Right hindlimb (tissue), 1 donor: ENCODE measurements around the gene CD247.

Experiments
- DNase-seq: peaks from one replicate; pipeline ENCODE4 v3.0.0-alpha.2; 2018

CD247 gene

DNA sequence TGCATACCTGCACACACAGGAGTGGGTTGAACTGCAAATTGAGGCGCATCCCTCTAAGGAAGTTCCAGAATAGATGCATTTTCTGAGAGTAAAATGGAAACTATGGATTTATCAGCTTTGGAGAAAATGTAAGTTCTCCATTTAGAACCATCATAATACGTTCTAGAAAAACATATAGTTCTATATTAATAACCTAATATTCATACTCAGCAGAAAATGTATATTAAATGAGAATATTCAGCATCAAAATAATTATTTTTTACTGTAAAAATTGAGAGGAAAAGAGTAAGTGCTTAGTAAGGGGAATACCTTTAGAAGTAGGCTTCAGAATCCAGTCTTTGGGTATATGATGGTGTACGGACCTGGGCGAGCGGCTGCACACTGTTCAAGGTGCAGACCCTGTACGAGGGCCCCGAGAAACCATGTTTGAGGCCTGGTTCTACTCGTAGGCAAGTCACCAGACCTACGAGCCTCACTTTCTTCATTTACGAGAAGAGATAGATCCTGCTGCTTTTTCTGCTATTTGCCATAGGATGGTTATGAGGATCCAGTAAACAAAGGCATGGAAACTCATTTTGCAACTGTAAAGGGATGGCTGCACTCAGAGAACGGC, 6.8 kb downstream of the CD247 start:
- DNase-seq, result no peak

DNA sequence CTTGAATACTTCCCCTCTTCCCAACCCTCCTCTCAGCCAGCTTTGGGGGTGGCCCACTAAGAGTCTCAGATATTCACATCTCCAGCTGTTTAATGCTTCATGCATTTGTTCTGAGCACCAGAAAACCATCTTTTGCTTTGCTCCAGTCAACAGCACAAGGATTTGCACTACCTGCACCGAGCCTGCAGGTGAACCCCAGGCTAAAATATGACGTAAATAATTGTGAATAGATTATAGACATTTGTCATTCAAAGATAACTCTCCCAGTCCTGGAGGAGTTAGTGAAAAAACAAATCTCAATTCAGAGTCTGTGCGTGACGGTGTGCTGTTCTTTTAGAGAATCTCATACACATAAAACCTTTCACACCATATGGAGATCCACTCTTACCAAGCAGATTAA, 7.4 kb downstream of the CD247 start:
- no peak for DNase-seq

DNA sequence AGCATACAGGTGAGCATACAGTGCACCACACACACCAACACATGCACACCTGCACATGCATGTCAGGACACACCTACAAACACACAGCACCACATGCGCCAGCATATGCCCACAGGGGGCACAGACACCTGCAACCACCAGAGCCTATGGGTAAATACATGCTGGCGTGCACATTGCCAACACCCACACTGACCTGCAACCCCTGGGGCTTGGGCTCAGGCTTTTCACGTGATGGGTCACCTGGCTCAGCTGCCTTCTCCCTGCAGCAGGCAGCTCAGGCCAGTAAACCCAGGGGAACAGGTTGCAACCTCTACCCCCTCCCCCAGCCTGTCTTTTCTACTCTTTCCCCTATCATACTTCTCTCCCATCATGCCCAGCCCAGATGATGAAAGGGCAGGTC, 8.1 kb downstream of the CD247 start:
- no peak for DNase-seq

DNA sequence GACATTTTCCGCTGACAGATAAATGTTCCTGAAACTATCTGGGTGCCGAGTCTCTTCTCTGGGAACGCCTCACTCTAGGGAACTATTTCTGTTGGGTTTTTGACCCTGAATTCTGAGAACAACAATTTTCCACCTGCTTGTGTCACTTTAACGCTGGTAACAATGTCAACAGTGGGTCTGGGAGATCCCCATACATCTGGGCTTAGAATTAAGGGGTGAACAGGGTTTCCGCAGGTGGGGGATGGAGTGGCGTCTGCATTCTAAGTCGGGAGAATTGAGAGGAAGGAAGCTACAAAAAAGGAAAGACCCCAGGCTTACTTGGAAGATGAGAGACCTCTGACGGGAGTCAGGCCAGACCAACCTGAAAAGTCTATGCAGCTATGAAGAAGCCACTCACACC, 8.7 kb downstream of the CD247 start:
- no peak for DNase-seq

DNA sequence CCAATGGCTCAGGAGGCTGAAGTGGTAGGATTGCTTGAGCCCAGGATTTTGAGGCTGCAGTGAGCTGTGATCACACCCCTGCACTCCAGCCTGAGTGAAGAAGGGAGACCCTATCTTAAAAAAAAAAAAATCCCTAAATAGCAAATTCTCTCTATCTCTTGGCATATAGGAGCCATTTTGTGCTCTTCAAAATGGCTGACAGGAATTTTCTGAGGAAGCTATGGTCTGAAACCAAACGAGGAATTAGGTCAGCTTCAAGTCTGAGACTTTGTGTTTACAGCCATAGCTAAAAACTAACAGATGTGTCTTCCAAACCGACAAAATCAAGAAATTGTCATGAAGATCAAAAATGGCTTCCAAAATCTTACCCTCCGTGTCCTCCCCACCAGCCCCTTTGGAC, 10.6 kb downstream of the CD247 start:
- DNase-seq, result no peak

DNA sequence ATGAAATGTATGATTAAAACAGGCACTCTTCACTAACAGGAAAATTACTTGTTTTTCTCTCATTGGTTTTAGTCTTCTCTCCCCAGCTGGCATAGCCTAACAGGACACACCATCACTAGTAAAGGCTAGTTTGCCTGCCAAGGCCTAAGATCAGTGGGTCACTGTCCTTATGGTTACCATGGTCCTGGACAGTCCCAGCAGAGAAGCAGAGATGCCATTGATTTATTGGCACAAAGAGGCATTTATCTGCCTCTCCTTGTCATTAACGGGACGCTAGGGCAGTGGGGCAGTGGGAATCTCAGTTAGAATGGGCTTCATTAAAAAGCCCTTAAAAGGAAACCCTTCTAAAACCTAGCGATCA, 13.9 kb downstream of the CD247 start:
- no peak for DNase-seq

DNA sequence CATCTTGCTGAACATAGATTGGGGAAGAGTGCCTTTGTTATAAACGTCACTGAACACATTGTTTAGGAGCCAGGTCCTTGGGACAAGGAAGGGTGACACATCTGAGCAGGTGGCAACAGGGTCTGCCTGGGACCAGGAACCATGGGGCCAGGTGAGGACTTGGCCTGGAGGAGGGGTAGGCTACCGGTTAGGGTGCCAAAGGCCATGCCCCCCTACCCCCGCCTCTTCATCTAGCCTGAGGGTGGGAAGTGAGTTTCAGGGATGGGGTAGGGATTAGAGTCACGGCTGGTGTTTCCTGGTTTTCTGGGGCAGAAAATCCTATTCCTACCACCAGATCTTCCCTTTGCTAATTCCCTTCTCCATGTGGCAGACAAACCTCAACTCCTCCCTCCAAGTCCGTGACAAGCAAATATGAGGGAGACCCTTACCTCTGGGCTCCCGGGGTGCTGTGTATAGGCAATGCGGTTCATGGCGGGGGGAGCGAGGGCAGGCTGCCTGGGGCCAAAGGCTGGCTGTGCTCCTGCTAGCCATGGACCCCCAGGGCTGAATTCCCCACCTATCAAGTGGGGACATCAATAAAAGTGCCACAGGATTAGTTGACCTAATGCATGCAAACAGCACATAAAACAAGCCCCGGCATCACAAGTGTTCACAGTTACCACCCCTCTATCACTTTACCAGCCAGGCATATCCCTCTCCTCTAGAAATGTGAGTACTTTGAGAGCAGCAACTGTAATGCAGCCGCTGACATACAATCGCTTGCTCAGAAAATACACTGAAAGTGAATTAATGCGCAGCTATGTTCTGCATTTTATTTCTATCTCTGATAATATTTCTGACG, 14.5 kb downstream of the CD247 start:
- no peak for DNase-seq

DNA sequence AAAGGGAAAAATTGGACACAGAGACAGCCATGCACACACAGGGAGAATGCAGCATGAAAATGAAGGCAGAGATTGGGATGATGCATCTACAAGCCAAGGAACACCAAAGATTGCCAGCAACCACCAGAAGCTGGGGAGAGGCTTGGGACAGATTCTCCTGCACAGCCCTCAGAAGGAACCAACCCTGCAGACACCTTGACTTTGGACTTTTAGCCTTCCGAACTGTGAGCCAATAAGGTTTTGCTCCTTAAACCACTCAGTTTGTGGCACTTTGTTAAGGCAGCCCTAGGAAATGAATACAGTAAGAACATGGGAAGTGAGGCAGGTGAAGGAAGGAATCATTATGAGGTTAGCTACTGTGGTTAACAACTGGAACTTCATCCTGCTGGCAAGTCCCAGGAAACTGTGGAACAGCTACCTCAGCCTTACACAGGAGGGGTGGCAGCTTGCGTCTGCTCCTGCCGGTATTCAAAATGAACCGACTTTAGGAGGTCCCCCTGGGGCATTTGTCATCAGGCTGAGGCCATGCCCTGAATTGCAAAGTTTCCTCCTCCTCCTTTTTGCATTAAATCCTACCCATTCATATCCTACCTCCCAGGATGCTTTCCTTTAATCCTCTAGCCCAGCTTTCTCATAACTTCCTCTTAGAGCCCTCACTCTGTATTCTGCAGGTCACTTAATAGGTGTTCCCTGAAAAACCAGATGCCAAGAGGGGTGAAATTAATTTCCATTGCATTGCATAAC, 15.4 kb downstream of the CD247 start:
- DNase-seq, result no peak

DNA sequence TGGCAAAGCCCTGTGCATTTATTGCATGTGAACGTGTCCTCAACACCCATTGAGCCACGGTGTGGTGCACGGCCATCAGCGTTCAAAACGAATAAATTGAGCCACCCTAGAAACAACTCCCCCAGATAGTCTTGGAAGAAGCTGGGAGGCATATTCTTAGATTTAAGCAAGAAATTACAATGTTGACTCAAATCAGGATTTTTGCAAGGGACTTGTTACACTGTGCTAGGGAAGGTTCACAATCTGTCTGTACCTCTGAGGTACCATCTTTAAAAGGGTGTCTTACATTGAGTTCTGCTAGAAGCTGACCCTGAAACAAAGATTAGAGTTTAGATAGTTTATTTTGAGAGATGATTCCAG, 16.2 kb downstream of the CD247 start:
- no peak for DNase-seq

DNA sequence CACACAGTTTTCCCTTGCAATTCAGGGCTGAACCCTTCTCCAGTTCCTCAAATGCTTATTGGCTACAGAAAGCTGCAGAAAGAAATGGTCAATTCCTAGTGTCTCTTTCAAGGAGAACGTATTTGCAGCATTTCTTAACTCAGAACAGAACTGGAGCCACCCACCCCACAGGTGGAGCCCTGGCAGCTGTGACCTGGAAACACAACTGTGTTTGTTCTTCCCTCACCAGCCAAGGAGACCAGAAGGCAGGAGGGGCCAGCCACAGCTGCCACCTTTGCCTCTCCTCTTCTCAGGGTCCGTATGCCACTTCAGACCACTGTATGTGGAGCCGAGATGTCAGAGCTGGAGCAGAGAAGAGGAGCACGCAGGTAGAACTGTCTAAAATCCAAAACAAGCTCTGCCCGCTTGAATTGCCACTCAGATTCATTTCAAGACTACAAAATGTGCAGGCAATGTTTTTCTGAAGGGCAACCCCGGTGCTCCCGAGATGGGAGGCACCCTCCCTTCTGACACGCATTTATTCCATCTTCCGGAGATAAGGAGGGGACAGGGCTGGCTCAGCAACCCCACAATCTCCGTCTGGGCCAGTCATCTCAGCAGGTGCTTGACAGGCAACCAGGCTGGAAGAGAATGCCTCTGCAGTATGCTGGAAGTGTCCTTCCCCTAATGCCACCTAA, 16.7 kb downstream of the CD247 start:
- DNase-seq, result no peak

DNA sequence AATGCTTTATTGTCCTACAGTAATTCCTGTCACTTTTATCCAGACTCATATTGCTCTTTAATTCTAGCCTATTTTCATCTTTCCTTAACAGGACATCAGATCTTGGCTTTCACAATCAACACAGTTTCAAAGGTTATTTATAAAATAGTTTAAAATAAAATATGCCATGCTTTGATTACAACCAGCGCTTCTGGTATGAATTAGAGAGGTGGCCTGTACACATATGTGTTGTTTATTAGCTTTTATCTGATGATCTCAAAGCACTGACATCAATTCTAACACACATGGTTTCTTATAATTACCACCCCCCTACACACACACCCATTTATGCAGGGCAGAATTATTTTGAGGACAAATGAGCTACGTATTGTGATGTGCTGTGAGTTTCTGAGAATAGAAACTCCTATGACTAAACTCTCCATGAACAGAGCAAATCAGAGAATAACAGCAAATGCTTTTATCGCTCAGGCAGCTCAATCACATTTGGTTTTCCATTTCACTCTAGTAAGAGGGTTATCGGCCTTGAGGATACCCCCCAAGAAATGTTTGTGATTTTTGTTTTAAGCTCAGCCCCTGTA, 18.0 kb downstream of the CD247 start:
- no peak for DNase-seq

DNA sequence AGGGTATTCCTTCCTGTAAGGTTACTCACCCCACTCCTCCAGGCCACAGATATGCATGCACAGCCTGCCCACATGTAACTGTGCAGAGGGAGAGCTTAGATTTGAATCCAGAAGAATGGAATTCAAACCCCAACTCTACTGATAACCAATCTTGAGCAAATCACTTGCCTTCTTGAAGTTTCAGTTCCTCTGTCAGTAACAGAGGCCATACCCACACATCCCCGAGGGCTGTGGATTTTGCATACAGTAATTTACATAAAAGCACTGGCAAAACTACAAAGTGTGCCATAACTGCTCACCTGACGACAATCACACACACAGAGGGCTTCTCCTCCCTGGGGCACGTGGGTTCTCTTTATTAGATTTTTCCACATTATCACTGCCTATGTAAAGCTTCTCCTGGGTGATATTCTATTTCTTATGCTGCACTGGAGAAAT, 18.6 kb downstream of the CD247 start:
- no peak for DNase-seq

DNA sequence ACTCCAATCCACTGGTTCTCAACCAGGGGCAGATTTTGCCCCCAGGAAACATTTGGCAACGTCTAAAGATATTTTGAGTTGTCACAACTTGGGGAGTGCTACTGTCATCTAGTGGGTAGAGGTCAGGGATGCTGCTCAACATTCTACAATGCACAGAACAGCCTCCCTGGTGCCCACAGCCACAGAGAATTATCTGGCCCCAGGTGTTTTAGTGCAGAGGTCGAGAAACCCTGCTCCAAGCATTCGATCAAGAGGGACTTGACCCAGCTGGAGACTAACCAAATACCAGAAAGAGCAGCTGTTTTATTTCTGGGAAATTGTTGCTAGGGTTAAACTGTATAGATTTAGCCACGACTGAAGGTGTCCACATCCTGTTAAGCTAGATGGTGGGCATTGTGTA, 19.2 kb downstream of the CD247 start:
- DNase-seq, result no peak

DNA sequence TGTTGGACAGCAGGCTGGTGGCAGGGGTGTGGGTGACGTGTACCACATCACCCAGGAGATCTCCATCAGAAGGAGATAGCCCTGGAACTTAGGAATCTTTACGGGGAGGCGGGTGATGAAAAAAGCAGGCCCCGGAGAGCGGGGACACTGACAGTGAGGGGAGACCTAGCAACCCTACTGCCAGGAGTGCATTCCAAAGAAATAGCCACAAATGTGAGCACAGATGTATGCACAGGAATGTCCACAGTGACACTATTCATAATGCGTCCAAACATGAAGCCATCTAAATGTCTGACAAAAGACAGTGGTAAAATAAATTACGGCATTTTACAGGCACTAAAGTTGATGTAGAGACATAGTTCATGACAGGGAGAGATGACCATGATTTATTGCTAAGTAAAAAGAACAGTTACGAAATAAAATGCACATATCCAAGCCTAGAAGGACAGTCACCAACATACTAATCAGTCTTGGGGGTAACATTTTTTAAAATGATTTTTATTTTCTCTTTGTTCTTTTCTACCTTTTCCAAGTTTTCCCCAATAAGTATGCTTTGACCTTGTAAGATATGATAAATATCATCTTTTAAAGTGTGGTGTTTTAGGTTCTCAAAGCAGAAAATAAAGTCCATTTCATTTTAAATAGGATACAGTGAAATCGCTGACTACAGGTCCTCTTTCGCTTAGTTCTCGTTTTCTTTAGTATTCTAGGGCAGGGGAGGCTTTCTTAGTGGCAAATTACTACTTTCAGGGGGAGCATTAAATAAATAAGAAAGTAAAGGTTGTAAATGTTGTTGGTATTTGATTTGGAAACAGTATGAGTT, 21.3 kb downstream of the CD247 start:
- no peak for DNase-seq

DNA sequence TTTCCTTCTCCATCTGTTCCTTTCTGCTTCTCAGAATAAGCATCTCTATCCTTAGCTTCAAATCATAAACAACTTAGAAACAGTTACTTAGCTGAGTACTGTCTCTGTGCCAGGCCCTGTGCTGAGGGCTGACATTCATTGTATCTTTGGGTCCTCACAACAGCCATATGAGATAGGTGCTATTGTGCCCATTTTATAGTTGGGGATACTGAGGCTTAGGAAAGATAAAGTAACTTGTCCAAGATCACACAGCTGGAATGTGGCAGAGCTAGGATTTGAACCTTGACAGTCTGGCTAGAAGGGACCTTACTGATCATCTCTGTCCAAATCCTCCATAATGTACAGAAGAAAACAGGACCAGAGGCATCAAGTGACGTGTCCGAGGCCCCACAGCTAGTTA, 25.0 kb downstream of the CD247 start:
- no peak for DNase-seq

DNA sequence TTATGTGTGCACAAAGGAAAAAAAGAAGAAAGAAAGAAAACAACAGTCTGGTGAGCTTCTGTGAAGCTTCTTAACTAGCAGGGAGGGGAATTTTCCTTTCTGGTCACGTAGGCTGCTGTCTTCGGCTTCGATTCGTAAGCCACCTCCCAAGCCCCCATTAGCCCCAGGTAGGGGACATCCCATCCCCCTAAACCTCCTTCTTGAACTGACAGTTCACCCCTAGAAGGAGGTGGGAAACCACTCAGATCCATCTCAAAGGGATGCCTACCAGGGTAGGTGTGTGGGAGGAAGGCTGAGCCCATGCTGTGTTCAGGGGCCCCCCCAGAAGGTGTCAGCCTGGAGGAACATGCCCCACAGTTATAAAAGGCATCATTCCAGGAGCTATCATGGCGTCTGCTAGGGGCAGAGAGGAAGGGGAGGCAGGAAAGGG, 25.8 kb downstream of the CD247 start:
- DNase-seq, result no peak

DNA sequence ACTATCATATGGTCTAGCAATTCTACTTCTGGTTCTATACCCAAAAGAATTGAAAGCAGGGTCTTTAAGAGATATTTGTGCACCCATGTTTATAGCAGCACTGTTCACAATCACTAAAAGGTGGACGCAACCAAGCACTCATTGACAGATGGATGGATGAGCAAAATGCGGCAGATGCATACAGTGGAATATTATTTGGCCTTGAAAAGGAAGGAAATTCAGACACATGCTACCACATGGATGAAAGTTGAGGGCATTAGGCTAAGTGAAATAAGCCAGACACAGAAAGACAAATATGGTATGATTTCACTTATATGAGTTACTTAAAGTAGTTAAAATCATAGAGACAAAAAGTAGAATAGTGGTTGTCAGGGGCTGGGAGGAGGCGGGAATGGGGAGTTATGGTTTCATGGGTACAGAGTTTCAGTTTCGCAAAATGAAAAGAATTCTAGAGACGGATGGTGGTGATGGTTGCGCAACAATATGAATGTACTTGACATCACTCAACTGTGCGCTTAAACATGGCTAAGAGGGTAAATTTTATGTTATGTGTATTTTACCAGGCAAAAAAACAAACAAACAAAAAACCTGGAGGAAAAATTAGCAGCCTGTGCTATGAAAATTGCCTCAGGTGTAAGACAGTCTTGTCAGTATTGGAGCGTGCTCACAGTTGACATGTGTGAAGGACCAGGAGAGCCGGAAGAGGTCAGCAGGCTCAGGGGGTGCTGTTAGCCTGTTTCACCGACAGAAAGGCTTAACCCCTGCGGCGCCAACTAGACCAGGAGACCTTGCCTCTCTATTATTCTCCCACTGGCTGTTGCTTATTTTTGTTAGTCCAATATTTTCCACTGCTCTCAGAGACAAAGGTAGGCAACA, 26.5 kb downstream of the CD247 start:
- DNase-seq, result no peak

DNA sequence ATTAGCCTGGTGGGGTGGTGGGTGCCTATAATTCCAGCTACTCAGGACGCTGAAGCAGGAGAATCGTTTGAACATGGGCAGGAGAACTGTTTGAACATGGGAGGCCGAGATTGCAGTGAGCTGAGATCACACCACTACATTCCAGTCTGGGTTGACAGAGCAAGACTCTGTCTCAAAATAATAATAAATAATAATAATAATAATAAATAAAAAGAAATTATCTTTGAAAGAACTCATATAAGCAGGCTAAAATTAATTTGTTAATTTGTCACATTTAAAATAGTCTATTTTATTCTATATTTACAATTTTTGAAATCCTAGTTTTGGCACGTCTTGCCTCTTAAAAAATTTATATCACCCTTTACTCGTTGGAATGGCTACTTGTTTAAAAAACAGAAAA, 27.6 kb downstream of the CD247 start:
- no peak for DNase-seq

DNA sequence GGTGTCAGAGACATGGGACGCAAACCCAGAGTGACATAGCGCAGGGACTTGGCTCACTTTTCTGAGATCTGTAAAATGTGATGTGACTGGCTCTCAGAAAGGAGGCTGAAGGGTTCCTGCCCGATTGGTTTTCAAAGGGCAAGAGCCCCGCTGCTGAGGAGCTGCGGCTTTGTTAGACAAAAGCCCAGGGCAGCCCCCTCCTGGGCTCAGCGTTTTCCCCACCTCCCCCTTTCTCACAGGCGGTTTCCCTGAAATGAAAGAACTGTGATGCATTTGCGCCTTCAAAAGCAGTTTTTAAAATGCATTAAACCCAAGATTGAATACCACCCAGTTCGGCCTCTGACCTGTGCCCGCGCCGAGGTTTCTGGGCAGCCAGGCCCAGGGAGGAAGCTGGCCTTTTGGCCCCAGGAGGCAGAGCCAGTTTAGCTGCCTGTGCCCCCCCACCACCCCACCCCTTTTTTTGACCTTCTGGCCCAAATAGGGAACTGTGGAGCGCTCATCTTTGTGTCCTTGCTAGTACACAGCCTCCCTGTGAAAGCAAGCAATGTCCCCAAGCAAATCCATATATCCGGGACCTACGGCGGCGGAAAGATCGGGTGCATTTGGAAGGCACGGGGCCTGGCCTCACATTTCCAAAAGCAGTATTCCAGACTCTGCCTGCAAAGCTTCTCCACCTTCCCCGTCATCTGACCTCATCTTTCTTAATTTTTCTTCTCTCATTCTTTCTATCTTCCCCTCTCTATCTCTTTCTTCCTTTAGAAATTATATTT, 28.6 kb downstream of the CD247 start:
- no peak for DNase-seq

DNA sequence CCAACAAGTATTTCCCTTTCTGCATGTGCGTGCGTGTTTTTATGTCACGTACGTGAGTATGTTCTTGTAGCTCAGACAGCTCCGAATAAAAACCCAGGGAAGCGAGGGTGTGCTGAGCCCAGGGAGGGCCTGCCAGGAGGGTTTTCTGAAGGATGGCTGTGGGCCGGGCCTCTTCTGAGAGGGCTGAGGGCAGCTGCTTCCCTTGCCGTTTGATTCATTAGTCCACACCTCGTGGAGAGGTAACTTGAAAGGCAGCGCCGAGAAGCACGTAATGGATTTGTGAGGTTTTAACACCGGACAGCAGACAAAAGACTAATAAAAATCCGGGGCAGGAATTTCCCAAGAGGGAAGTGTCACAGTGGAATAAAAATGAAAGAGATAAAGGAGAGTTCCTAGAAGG, 29.5 kb downstream of the CD247 start:
- no peak for DNase-seq
